ENCODE results near the gene FGF12.

FGF12 gene

GRCh38 chr3:192303235-192303634, 424.1 kb downstream of the FGF12 start:
- ChIA-PET CTCF (no interaction called here), POLR2A (no interaction called here)
- TF ChIP-seq FOXA1 (IDR thresholded peaks at IDR 0.05) (no peak), FOXM1 (IDR thresholded peaks at IDR 0.05; ENCODE audit: borderline replicate concordance) (no peak), BHLHE40 (IDR thresholded peaks at IDR 0.05; ENCODE audit: borderline replicate concordance) (no peak), SP1 (IDR thresholded peaks at IDR 0.05) (no peak), ZNF384 (IDR thresholded peaks at IDR 0.05) (no peak), LEF1 (IDR thresholded peaks at IDR 0.05; ENCODE audit: borderline replicate concordance) (no peak), SUZ12 (IDR thresholded peaks at IDR 0.05) (no peak), FOXK2 (IDR thresholded peaks at IDR 0.05) (no peak), HDGF (IDR thresholded peaks at IDR 0.05; ENCODE audit: borderline replicate concordance) (no peak), TARDBP (IDR thresholded peaks at IDR 0.05) (no peak)
- DNase-seq (ENCODE audit: extremely low spot score) = peak; percentile 4

- no peak for DNase-seq (ENCODE audit: extremely low spot score)
- ChIA-PET CTCF (no interaction called here), POLR2A (no interaction called here)
- TF ChIP-seq LEF1 (IDR thresholded peaks at IDR 0.05; ENCODE audit: borderline replicate concordance) (no peak), CTBP1 (IDR thresholded peaks at IDR 0.05; ENCODE audit: borderline replicate concordance) (no peak), FOXM1 (IDR thresholded peaks at IDR 0.05; ENCODE audit: borderline replicate concordance) (no peak), HDGF (IDR thresholded peaks at IDR 0.05; ENCODE audit: borderline replicate concordance) (no peak), ARNT (IDR thresholded peaks at IDR 0.05) (no peak), TARDBP (IDR thresholded peaks at IDR 0.05) (no peak), BHLHE40 (IDR thresholded peaks at IDR 0.05; ENCODE audit: borderline replicate concordance) (no peak), FOXK2 (IDR thresholded peaks at IDR 0.05) (no peak), ELF4 (IDR thresholded peaks at IDR 0.05) (no peak), PKNOX1 (IDR thresholded peaks at IDR 0.05) (no peak)
Measured at GRCh38 chr3:192302721-192303120, 424.6 kb downstream of the FGF12 start.

GRCh38 chr3:192299921-192300320, 427.4 kb downstream of the FGF12 start:
- no peak for DNase-seq (ENCODE audit: extremely low spot score)
- CTCF ChIA-PET = no interaction called here

GRCh38 chr3:192296845-192297244, 430.5 kb downstream of the FGF12 start:
- DNase-seq (ENCODE audit: extremely low spot score) = no peak
- ChIA-PET POLR2A (no interaction called here), CTCF (no interaction called here)
- TF ChIP-seq ELF4 (IDR thresholded peaks at IDR 0.05) (no peak), FOXA1 (IDR thresholded peaks at IDR 0.05) (no peak)

More at GRCh38 chr3:192299921-192300320, 427.4 kb downstream of the FGF12 start:
- POLR2A ChIA-PET = no interaction called here
- TF ChIP-seq FOXK2 (IDR thresholded peaks at IDR 0.05) (no peak), SUZ12 (IDR thresholded peaks at IDR 0.05) (no peak), FOXA1 (IDR thresholded peaks at IDR 0.05) (no peak), NFRKB (IDR thresholded peaks at IDR 0.05) (no peak), FOXM1 (IDR thresholded peaks at IDR 0.05; ENCODE audit: borderline replicate concordance) (no peak), CTBP1 (IDR thresholded peaks at IDR 0.05; ENCODE audit: borderline replicate concordance) (no peak), HDGF (IDR thresholded peaks at IDR 0.05; ENCODE audit: borderline replicate concordance) (no peak), LEF1 (IDR thresholded peaks at IDR 0.05; ENCODE audit: borderline replicate concordance) (no peak)

- CTCF ChIA-PET = no interaction called here
- TF ChIP-seq ZNF384 (IDR thresholded peaks at IDR 0.05) (no peak), TARDBP (IDR thresholded peaks at IDR 0.05) (no peak)
- DNase-seq (ENCODE audit: extremely low spot score) = no peak
- POLR2A ChIA-PET = no interaction called here
Measured at GRCh38 chr3:192284443-192285072, 442.8 kb downstream of the FGF12 start.

- no peak for DNase-seq (ENCODE audit: extremely low spot score)
- TF ChIP-seq HDGF (IDR thresholded peaks at IDR 0.05; ENCODE audit: borderline replicate concordance) (no peak), ELF4 (IDR thresholded peaks at IDR 0.05) (no peak), ARNT (IDR thresholded peaks at IDR 0.05) (no peak), FOXA1 (IDR thresholded peaks at IDR 0.05) (no peak), SP1 (IDR thresholded peaks at IDR 0.05) (no peak), NFRKB (IDR thresholded peaks at IDR 0.05) (no peak), PKNOX1 (IDR thresholded peaks at IDR 0.05) (no peak), SUZ12 (IDR thresholded peaks at IDR 0.05) (no peak), FOXK2 (IDR thresholded peaks at IDR 0.05) (no peak), TARDBP (IDR thresholded peaks at IDR 0.05) (no peak), L3MBTL2 (conservative IDR thresholded peaks at IDR 0.05) (no peak), BHLHE40 (IDR thresholded peaks at IDR 0.05; ENCODE audit: borderline replicate concordance) (no peak)
- CTCF ChIA-PET = no interaction called here
- POLR2A ChIA-PET = no interaction called here
Measured at GRCh38 chr3:192281207-192281880, 446.0 kb downstream of the FGF12 start.

- DNase-seq (ENCODE audit: extremely low spot score) = no peak
- TF ChIP-seq BHLHE40 (IDR thresholded peaks at IDR 0.05; ENCODE audit: borderline replicate concordance) (no peak), CTBP1 (IDR thresholded peaks at IDR 0.05; ENCODE audit: borderline replicate concordance) (no peak), FOXK2 (IDR thresholded peaks at IDR 0.05) (no peak), NFRKB (IDR thresholded peaks at IDR 0.05) (no peak), PKNOX1 (IDR thresholded peaks at IDR 0.05) (no peak)
- ChIA-PET POLR2A (no interaction called here), CTCF (no interaction called here)
Measured at GRCh38 chr3:192279664-192280063, 447.7 kb downstream of the FGF12 start.
